ENCODE measurements around the gene HS3ST5.

GRCh38 chr6:114040871-114041270 lies 302.0 kb downstream of the HS3ST5 start:
- TF ChIP-seq POLR2A (IDR thresholded peaks at IDR 0.05) (no peak), CTCF (IDR thresholded peaks at IDR 0.05) (no peak)
